Activated T-helper 17 cell treated with anti-CD3 and anti-CD28 coated beads, Interleukin-2, amount 50 U/mL, for 72 hours (primary cell): ENCODE measurements around the gene WDCP. TPM values are rescaled to one million over a fixed set of nuclear protein-coding genes. Genes with fewer than 3 reads are reported as not detected.
"Not testable (repeated sequence)": the region's sequence is repeated elsewhere in the genome, so short reads cannot be mapped to it uniquely, and the experiment has no call there.

Experiments used
- ATAC-seq: fragments of 150-1000 bp; cut with Tn5 transposase; replicated peaks from 2 replicates; pipeline ENCODE4 v1.10.0; 2021; ENCODE audit warnings: mild to moderate bottlenecking, moderate library complexity
- H3K27ac Mint-ChIP-seq: one replicate; pipeline ENCODE4 v1.8.0; 2022; ENCODE audit warnings: mixed read lengths
- H3K27me3 Mint-ChIP-seq: one replicate; pipeline ENCODE4 v1.8.0; 2022; ENCODE audit warnings: mixed read lengths
- H3K36me3 Mint-ChIP-seq: one replicate; pipeline ENCODE4 v1.8.0; 2022; ENCODE audit warnings: low read depth, mild to moderate bottlenecking, mixed read lengths
- H3K4me1 Mint-ChIP-seq: one replicate; pipeline ENCODE4 v1.8.0; 2022; ENCODE audit warnings: mixed read lengths
- H3K4me3 Mint-ChIP-seq: one replicate; pipeline ENCODE4 v1.8.0; 2022; ENCODE audit warnings: mild to moderate bottlenecking, mixed read lengths
- H3K9me3 Mint-ChIP-seq: one replicate; pipeline ENCODE4 v1.8.0; 2022; ENCODE audit warnings: mixed read lengths
- total RNA-seq, 2 donors: library from RNA; stranded (reverse); gene quantifications; one replicate each; pipeline ENCODE4 v1.2.3, GENCODE V29; 2022

The WDCP gene, protein sequence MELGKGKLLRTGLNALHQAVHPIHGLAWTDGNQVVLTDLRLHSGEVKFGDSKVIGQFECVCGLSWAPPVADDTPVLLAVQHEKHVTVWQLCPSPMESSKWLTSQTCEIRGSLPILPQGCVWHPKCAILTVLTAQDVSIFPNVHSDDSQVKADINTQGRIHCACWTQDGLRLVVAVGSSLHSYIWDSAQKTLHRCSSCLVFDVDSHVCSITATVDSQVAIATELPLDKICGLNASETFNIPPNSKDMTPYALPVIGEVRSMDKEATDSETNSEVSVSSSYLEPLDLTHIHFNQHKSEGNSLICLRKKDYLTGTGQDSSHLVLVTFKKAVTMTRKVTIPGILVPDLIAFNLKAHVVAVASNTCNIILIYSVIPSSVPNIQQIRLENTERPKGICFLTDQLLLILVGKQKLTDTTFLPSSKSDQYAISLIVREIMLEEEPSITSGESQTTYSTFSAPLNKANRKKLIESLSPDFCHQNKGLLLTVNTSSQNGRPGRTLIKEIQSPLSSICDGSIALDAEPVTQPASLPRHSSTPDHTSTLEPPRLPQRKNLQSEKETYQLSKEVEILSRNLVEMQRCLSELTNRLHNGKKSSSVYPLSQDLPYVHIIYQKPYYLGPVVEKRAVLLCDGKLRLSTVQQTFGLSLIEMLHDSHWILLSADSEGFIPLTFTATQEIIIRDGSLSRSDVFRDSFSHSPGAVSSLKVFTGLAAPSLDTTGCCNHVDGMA
- 10 to 100 TPM; 19.0 to 25.0 TPM for total RNA-seq

DNA sequence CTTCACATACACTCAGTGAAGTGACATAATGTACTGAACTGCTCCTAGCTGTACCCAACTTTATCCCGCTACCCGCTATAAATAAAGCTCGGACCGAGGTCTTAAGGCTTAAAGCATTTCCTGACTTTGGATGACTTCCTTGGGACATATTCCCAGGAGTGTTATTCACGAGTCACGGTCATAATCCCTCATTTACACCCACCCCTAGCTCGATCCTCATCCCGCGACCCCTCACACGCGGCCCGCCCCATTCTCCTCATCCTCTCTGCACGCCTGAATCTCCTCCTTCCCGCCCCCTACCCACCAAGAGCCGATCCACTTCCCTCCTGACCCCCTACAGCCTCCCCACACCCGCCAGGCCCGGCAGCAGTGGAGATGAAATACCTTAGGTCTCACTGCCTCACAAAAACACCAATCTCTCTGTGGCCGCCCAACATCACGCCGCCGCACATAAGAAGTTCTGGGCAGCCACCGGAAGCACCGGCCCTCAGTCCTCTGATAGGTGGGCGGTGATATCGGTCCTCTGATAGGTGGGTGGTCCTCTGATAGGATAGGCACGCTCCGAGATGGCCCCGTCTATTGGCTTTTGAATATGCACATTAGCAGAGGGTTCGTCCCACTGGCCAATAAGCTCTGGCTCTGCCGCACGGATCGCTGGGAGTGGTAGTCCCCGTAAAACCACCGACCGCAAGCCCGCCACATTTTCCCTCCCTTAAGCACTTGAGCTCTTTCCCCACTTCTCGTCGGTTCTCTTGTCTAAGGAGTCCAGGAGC is at the start of gene WDCP:
TSS of gene WDCP (minus strand) at position 462 of the 773 bp plus-strand sequence. CDS start 7,897 bp downstream, outside the sequence.
- Mint-ChIP-seq H3K9me3 (no peaks in the 10 kb centered on the region), H3K4me1 (peaks cover 14% of the 10 kb centered on the region), H3K27me3 (no peaks in the 10 kb centered on the region), H3K4me3 (no peak within 1 kb of the TSS), H3K36me3 (peaks cover 12% of the 10 kb centered on the region), H3K27ac (peak within 1 kb of the TSS; percentile 90)
- ATAC-seq, result peak; percentile 99

DNA sequence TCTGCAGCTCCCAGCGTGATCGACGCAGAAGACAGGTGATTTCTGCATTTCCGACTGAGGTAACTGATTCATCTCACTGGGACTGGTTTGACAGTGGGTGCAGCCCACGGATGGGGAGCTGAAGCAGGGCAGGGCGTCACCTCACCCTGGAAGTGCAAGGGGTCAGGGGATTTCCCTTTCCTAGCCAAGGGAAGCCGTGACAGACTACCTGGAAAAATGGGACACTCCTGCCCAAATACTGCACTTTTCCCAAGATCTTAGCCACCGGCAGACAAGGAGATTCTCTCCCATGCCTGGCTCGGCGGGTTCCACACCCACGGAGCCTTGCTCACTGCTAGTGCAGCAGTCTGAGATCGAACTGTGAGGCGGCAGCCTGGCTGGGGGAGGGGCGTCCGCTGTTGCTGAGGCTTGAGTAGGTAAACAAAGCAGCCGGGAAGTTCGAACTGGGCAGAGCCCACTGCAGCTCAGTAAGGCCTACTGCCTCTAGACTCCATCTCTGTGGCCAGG is 48.0 kb upstream of the WDCP start:
- ATAC-seq, H3K4me1 Mint-ChIP-seq, H3K27me3 Mint-ChIP-seq, H3K9me3 Mint-ChIP-seq, H3K4me3 Mint-ChIP-seq, H3K27ac Mint-ChIP-seq: not testable (repeated sequence)
- H3K36me3 Mint-ChIP-seq, result peaks cover 18% of the 10 kb centered on the region

DNA sequence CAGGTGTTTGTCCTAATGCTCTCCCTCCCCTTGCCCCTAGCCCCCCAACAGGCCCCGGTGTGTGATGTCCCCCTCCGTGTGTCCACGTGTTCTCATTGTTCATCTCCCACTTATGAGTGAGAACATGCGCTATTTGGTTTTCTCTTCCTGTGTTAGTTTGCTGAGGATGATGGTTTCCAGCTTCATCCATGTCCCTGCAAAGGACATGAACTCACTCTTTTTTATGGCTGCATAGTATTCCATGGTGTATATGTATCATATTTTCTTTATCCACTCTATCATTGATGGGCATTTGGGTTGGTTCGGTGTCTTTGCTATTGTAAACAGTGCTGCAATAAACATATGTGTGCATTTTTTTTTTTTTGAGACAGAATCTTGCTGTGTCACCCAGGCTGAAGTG is 46.1 kb upstream of the WDCP start:
- ATAC-seq, H3K27ac Mint-ChIP-seq, H3K4me3 Mint-ChIP-seq, H3K9me3 Mint-ChIP-seq, H3K4me1 Mint-ChIP-seq, H3K27me3 Mint-ChIP-seq: not testable (repeated sequence)
- H3K36me3 Mint-ChIP-seq, result peaks cover 18% of the 10 kb centered on the region

DNA sequence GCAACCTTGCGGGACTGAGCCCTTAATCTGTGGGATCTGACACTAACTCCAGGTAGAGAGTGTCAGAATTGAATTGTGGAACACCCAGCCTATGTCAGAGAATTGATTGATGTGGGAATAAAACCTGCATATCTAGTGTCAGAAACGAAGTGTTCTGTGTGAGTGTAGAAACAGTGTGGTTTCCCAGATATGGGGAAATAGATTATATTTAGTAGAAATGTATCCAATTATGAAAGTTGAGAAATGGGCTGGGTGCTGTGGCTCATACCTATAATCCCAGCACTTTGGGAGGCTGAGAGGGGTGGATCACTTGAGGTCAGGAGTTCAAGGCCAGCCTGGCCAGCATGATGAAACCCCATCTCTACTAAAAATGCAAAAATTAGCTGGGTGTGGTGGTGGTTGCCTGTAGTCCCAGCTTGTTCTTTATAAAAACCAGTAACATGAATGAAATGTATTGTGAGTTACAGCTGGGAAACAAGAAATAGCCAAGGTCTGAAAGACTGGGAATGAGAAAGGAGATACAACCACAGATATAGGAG is 41.7 kb upstream of the WDCP start:
- no peak for ATAC-seq
- Mint-ChIP-seq H3K9me3 (no peaks in the 10 kb centered on the region), H3K27ac (no peak overlapping the region), H3K4me3 (no peak overlapping the region), H3K27me3 (no peaks in the 10 kb centered on the region), H3K36me3 (peaks cover 6% of the 10 kb centered on the region), H3K4me1 (no peaks in the 10 kb centered on the region)

DNA sequence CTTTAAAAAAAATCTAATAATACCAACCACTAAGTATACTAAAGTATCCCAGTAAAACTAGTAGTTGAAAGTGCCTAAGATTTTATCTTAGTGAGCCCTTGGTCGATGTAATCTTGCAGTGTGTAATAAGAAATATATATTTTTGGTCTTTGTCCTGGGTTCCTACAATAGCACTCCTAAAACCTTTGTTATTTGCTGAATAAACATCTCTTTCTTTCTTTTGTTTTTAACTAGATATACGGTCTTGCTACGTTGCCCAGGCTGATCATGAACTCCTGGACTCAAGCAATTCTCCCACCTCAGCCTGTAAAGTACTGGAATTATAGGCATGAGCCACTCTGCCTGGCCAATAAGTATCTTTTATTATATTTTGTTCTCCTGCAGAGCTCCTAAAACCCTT is 39.8 kb upstream of the WDCP start:
- Mint-ChIP-seq H3K27me3 (no peaks in the 10 kb centered on the region), H3K4me1 (no peaks in the 10 kb centered on the region), H3K9me3 (no peaks in the 10 kb centered on the region), H3K36me3 (peaks cover 5% of the 10 kb centered on the region), H3K27ac (no peak overlapping the region), H3K4me3 (no peak overlapping the region)
- no peak for ATAC-seq

DNA sequence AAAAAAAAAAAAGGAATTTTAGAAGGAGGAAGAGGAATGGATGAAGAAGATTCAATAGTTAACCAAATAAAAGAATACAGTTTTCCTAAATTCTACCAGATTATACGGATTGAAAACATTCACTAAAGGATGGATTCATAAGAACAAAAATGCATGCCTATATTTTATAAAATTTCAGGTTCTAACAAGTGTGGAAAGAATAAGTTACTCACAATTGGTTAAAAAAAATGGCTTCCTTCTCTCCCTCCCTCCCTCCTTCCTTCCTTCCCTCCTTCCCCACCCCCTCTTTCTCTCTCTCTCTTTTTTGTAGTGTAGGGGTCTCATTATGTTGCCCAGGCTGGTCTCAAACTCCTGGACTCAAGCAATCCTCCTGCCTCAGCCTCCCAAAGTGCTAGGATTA is 39.0 kb upstream of the WDCP start:
- H3K27me3 Mint-ChIP-seq, result no peaks in the 10 kb centered on the region
- no peak for ATAC-seq
- H3K27ac Mint-ChIP-seq, result no peak overlapping the region
- no peaks in the 10 kb centered on the region for H3K4me1 Mint-ChIP-seq
- H3K4me3 Mint-ChIP-seq, result no peak overlapping the region
- H3K36me3 Mint-ChIP-seq, result peaks cover 11% of the 10 kb centered on the region
- H3K9me3 Mint-ChIP-seq, result no peaks in the 10 kb centered on the region

DNA sequence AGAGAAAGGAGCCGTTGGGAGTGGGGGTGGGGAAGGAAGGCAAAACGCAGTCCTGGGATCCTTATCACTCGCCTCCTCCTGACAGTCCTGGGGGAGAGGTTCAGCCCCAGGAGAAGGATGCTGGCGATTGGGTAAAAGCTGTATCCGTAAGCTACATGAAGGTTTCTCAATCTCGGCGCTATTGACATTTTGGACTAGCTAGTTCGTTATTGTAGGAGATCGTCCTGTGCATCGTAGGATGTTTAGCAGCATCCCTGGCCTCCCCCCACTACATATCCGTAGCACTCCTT is 38.0 kb upstream of the WDCP start:
- Mint-ChIP-seq H3K27me3 (no peaks in the 10 kb centered on the region), H3K4me3 (peak overlapping the region; percentile 86), H3K27ac (no peak overlapping the region), H3K9me3 (no peaks in the 10 kb centered on the region), H3K36me3 (peaks cover 15% of the 10 kb centered on the region), H3K4me1 (no peaks in the 10 kb centered on the region)
- ATAC-seq, result no peak

DNA sequence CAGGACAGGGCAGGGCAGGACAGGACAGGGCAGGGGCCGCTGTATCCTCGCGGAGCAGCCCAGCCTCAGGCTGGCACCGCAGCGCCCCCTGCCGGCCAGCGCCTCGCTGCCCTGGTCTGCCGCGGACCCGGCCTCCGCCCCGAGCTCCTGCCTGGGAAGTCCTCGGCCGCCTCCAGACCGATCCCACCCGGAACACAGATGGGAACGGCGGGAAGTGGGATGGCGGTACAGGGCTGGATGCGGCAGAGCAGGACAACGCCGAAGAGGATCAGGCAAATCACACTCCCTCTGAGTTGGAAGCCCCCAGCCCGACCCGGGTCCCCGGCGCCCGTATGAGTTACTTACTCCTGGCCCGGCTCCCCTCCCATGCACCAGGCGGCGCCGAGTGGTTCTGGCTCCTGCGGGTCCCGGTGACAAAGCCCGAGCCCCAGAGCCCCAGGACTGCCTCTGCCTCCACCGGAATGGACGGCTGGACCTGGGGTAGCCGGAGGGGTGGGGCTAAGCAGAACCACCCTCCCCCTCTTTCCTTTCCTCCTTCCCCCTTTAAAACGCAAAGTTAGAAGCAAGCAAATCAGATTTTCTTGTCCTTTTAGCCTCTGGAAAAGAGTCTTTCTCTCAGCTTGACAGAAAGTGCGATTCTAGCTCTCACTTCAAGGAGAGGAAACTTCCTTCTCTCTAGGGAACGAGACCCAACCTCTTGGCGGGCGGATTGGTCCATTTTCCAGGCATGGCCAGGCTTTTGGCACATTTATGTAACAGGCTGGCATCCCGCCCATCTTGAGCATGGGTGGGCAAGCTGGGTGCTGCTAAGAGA is 37.4 kb upstream of the WDCP start, which contains the start of gene TP53I3:
TSS of gene TP53I3 (minus strand) at position 449 of the 814 bp plus-strand sequence. CDS start 508 bp downstream, outside the sequence.
- H3K27ac Mint-ChIP-seq, result no peak within 1 kb of the TSS
- peak within 1 kb of the TSS; percentile 86 for H3K4me3 Mint-ChIP-seq
- H3K4me1 Mint-ChIP-seq, result no peaks in the 10 kb centered on the region
- no peaks in the 10 kb centered on the region for H3K27me3 Mint-ChIP-seq
- H3K9me3 Mint-ChIP-seq, result no peaks in the 10 kb centered on the region
- H3K36me3 Mint-ChIP-seq, result peaks cover 15% of the 10 kb centered on the region
- ATAC-seq, result peak; percentile 99

DNA sequence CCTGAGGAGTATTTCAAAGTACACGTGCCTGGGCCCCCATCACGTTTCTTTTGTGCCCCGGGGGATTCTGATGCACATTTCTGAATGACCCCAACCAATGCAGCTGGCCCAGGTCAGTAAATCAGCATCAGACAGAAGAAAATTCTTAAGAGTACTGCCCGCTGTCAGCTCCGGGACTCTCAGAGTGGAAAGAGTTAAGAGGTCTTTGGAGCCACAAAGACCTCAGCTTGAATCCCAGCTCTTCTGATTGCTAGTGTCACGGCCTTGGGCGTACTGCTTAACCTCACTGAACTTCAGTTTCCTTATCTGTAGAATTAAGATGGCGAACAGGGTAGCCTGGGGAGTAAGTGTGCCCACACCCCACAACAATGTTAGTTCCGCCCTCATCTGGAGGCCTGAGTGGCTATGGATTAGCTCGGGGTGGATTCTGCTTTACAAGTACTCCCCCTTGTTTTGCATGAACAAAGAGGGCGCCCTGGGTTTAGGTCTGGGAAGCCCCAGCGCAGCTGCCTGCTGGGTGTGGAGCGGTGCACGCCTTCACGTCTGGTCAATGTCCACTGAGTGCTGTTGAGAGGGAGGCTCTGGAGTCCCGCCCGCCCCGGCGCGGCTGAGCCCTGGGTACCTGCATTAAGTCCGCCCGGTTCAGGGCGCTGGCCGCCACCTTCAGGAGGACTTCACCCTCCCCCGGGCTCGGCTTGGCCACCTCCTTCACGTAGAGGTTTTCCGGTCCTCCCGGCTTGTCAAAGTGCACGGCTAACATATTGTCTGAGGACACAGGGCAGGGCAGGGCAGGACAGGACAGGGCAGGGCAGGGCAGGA is 36.6 kb upstream of the WDCP start:
- no peak overlapping the region for H3K27ac Mint-ChIP-seq
- no peaks in the 10 kb centered on the region for H3K27me3 Mint-ChIP-seq
- peaks cover 15% of the 10 kb centered on the region for H3K36me3 Mint-ChIP-seq
- no peaks in the 10 kb centered on the region for H3K9me3 Mint-ChIP-seq
- no peaks in the 10 kb centered on the region for H3K4me1 Mint-ChIP-seq
- peak; percentile 70 for ATAC-seq
- peak overlapping the region; percentile 86 for H3K4me3 Mint-ChIP-seq

DNA sequence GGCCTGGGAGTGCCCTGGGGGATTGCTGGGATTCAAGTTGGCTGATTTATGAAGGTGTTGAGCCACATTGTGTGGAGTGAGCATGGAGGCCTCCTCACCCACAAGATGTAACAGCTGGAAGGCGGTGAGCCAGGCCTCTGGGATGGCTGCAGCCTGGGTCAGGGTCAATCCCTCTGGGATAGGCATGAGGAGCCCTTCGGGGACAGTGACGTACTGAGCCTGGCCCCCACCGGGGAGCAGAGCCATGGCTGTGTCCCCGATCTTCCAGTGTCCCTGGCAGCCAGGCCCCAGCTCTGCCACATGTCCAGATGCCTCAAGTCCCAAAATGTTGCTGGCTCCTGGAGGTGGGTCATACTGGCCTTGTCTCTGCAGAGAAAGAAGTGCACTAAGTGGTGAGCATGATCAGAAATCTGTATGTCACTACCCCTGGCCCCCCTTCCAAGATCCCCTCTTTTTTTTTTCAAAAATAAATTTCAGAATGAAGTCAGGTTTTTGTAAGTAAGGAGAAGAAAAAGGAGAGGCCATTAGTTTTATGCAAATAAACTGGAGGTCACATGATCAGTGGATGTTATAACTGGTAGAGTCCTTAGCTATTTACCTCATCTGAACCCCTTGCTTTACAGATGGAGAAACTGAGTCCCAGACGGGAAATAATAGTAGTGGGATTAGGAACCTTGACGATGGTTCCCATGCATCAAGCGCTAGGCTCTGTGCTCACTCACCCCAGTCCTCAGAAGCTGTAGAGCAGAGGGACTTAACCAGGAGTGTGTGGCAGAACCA is 35.8 kb upstream of the WDCP start:
- H3K27ac Mint-ChIP-seq, result no peak overlapping the region

DNA sequence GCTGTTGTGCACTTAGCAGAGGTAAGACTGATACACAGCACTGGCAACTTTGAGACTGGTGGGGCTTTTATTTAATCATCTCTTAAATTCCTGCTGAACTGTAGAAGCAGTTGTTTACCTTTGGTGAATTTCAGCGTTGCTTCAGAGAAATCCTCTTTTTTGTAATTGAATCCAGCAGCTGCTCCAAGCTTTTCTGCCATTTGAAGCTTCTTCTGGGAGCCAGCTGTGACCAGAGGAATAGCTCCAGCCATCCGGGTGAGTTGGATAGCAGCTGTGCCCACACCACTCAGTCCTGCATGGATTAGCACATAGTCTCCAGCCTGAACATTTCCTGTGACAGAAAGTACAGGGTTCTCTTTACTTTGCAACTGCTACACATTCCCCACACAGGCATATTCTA is 33.5 kb upstream of the WDCP start:
- Mint-ChIP-seq H3K27ac (no peak overlapping the region), H3K4me1 (no peaks in the 10 kb centered on the region), H3K4me3 (no peak overlapping the region), H3K27me3 (no peaks in the 10 kb centered on the region), H3K9me3 (no peaks in the 10 kb centered on the region), H3K36me3 (peaks cover 15% of the 10 kb centered on the region)
- ATAC-seq, result no peak

More for the DNA sequence above, 35.8 kb upstream of the WDCP start:
- peaks cover 15% of the 10 kb centered on the region for H3K36me3 Mint-ChIP-seq
- ATAC-seq, result no peak
- H3K27me3 Mint-ChIP-seq, result no peaks in the 10 kb centered on the region
- H3K4me1 Mint-ChIP-seq, result no peaks in the 10 kb centered on the region
- H3K9me3 Mint-ChIP-seq, result no peaks in the 10 kb centered on the region
- peak overlapping the region; percentile 86 for H3K4me3 Mint-ChIP-seq

DNA sequence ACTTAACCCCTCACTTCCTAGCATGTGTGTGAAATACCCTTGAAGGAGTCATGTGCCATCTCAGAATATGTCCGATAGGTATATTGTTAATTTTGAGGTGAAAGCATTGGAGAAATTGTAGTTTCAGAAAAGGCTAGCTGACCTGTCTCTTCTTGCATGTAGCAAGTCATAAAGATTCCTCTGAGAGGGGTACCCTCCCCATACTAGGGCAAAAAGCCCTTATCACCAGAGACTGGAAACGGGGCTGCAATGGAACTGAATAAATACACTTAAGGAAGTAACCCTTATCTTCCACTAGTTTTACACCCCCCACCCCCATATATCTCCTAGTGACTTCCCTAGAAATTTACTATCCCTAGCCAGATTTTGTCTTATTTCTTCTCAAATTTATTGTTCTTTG is 30.7 kb upstream of the WDCP start:
- ATAC-seq, result no peak

More for the DNA sequence above, 30.7 kb upstream of the WDCP start:
- Mint-ChIP-seq H3K4me3 (peak overlapping the region; percentile 86), H3K9me3 (no peaks in the 10 kb centered on the region), H3K27ac (peak overlapping the region; percentile 83), H3K36me3 (peaks cover 43% of the 10 kb centered on the region), H3K27me3 (no peaks in the 10 kb centered on the region), H3K4me1 (peaks cover 19% of the 10 kb centered on the region)
